Endothelial cell of umbilical vein (primary cell): ENCODE data around the gene ERG. TPM values are rescaled to one million over a fixed set of nuclear protein-coding genes. Genes with fewer than 3 reads are reported as not detected.

ENCODE experiments used
- BruUV-seq: library from RNA; stranded (reverse); fragments of 400-500 nt; replicated peaks from 2 replicates; lab custom pipeline; 2021; lab: Mats Ljungman, UMichigan
- CTCF ChIA-PET: fragments of 300-600, 350-600 bp; sonication (Branson Sonifier 250); formaldehyde crosslinking; loops from one replicate; lab custom pipeline; 2021; ENCODE audit warnings: antibody characterized with exemption, inconsistent platforms; lab: Charles Lee
- POLR2A ChIA-PET: fragments of 300-600, 350-600 bp; sonication (Branson Sonifier 250); formaldehyde crosslinking; loops from one replicate; lab custom pipeline; 2021; ENCODE audit warnings: antibody characterized with exemption, inconsistent platforms; lab: Charles Lee
- DNase-seq: peaks from one replicate; pipeline ENCODE4 v3.0.0-alpha.2; 2011; ENCODE audit warnings: low read depth, low spot score
- FAIRE-seq: peaks from 2 replicates; lab custom pipeline; 2011; peaks lifted over from hg19 to GRCh38; lab: Jason Lieb, UNC
- H2AFZ ChIP-seq: 2 replicates; pipeline ENCODE4 v1.6.0; 2012; ENCODE audit warnings: low read depth, low read length, control low read depth, inconsistent platforms
- H3K27ac ChIP-seq: 2 replicates; pipeline ENCODE4 v1.5.1; 2011; ENCODE audit warnings: low read depth, mild to moderate bottlenecking, control low read depth, low read length, moderate library complexity; ENCODE audit not compliant: insufficient read depth
- H3K27me3 ChIP-seq, 2 experiments: 2 replicates each; pipeline versions ENCODE4 v1.6.0 to v1.6.1; 2011; ENCODE audit warnings: low read length in 2 of 2, mixed read lengths in 1 of 2; ENCODE audit not compliant: control insufficient read depth in 2 of 2, insufficient read depth in 2 of 2
- H3K36me3 ChIP-seq, 2 experiments: 2 replicates in 1 of 2; 3 replicates in 1 of 2; pipeline ENCODE4 v1.5.1; 2011; ENCODE audit warnings: low read length in 2 of 2, mild to moderate bottlenecking in 1 of 2, moderate library complexity in 1 of 2; ENCODE audit not compliant: control insufficient read depth in 2 of 2, insufficient read depth in 2 of 2; ENCODE audit errors: extremely low read depth in 1 of 2
- H3K4me1 ChIP-seq: 3 replicates; pipeline ENCODE4 v1.5.1; 2011; ENCODE audit warnings: mild to moderate bottlenecking, low read length; ENCODE audit not compliant: control insufficient read depth, insufficient read depth; ENCODE audit errors: extremely low read depth
- H3K4me2 ChIP-seq: 2 replicates; pipeline ENCODE4 v1.6.1; 2011; ENCODE audit warnings: low read length, control low read depth, mixed read lengths; ENCODE audit not compliant: insufficient read depth
- H3K4me3 ChIP-seq, 3 experiments: fragments of 200-600 bp in 1 of 3; sonication (generic), shearing (Covaris generic) in 1 of 3; replicated peaks in 1 of 3; 2 replicates each; pipeline ENCODE4 v1.5.1; 2011 to 2016; ENCODE audit warnings: control low read depth in 3 of 3, low read length in 3 of 3, mild to moderate bottlenecking in 2 of 3, inconsistent platforms in 1 of 3, low read depth in 1 of 3, moderate library complexity in 1 of 3; ENCODE audit not compliant: insufficient read depth in 1 of 3
- H3K79me2 ChIP-seq: 2 replicates; pipeline ENCODE4 v1.6.0; 2012; ENCODE audit warnings: low read length, inconsistent platforms; ENCODE audit not compliant: control insufficient read depth, insufficient read depth
- H3K9ac ChIP-seq: replicated peaks from 2 replicates; pipeline ENCODE3; 2011; ENCODE audit warnings: low read length, control low read depth; ENCODE audit not compliant: insufficient read depth; ENCODE audit errors: extremely low read depth
- H3K9me1 ChIP-seq: replicated peaks from 3 replicates; pipeline ENCODE4 v1.6.0; 2011; ENCODE audit warnings: mild to moderate bottlenecking, low read length; ENCODE audit not compliant: control insufficient read depth, insufficient read depth; ENCODE audit errors: extremely low read depth
- H3K9me3 ChIP-seq: replicated peaks from 2 replicates; pipeline ENCODE4 v1.5.1; 2012; ENCODE audit warnings: low read length, inconsistent platforms; ENCODE audit not compliant: control insufficient read depth, insufficient read depth
- H4K20me1 ChIP-seq: replicated peaks from 2 replicates; pipeline ENCODE3; 2011; ENCODE audit warnings: mild to moderate bottlenecking, low read length; ENCODE audit not compliant: control insufficient read depth, insufficient read depth; ENCODE audit errors: extremely low read depth
- CTCF ChIP-seq, 2 donors: IDR thresholded peaks; 1 replicate in 1 of 2; 2 replicates in 1 of 2; pipeline ENCODE4 v1.5.1; 2011; ENCODE audit warnings: low read length in 2 of 2, mild to moderate bottlenecking in 2 of 2, moderate library complexity in 2 of 2, control low read depth in 1 of 2, inconsistent platforms in 1 of 2, low read depth in 1 of 2; ENCODE audit not compliant: insufficient read depth in 1 of 2; ENCODE audit errors: extremely low read depth in 1 of 2
- EZH2 ChIP-seq: IDR thresholded peaks from 2 replicates; pipeline ENCODE4 v1.6.1; 2012; ENCODE audit warnings: borderline replicate concordance, low read depth, mild to moderate bottlenecking, moderate library complexity, low read length, inconsistent platforms; ENCODE audit not compliant: severe bottlenecking
- FOS ChIP-seq: IDR thresholded peaks from 2 replicates; pipeline ENCODE4 v1.6.1; 2011; ENCODE audit warnings: mild to moderate bottlenecking, low read length, moderate library complexity, borderline replicate concordance; ENCODE audit not compliant: insufficient read depth
- GATA2 ChIP-seq: IDR thresholded peaks from 2 replicates; pipeline ENCODE4 v1.7.0; 2011; ENCODE audit warnings: low read depth, mild to moderate bottlenecking, moderate library complexity, mixed read lengths, low read length; ENCODE audit not compliant: insufficient read length, insufficient read depth
- JUN ChIP-seq: IDR thresholded peaks from 2 replicates; pipeline ENCODE4 v1.6.1; 2011; ENCODE audit warnings: borderline replicate concordance, low read depth; ENCODE audit not compliant: insufficient read length, insufficient read depth
- MAX ChIP-seq: IDR thresholded peaks from 2 replicates; pipeline ENCODE4 v1.6.1; 2011; ENCODE audit not compliant: insufficient read depth, insufficient read length
- MYC ChIP-seq: IDR thresholded peaks from one replicate; pipeline ENCODE4 v1.6.1; 2011; ENCODE audit warnings: mild to moderate bottlenecking, low read depth, low read length
- POLR2A ChIP-seq: IDR thresholded peaks from 2 replicates; pipeline ENCODE4 v1.6.1; 2012; ENCODE audit warnings: low read depth, mild to moderate bottlenecking, control low read depth, low read length
- POLR2AphosphoS5 ChIP-seq: IDR thresholded peaks from 2 replicates; pipeline ENCODE4 v1.6.1; 2012; ENCODE audit warnings: low read depth, mild to moderate bottlenecking, control low read depth, low read length, moderate library complexity; ENCODE audit not compliant: insufficient read depth
- dilution Hi-C: fragments of 300-500 bp; cut with MboI; formaldehyde crosslinking; loops from one replicate; pipeline ENCODE4 v1.15.0; 2019; ENCODE audit warnings: low sequenced_read_pairs; ENCODE audit not compliant: extremely low pct_ligation_motif_present
- intact Hi-C: fragments of 100-400 bp; cut with micrococcal nuclease; formaldehyde crosslinking; loops from one replicate; pipeline ENCODE4 v1.10.0; 2022
- polyA plus RNA-seq, 4 experiments: library from polyadenylated mRNA; depleted of rRNA in 3 of 4; stranded (reverse) in 3 of 4; unstranded in 1 of 4; fragments of >200 nt; gene quantifications; 2 replicates each; pipeline versions ENCODE4 v1.2.1 to v1.2.3, GENCODE V29; 2011 to 2012; ENCODE audit warnings: missing spikeins in 1 of 4
- total RNA-seq: library from RNA; stranded (reverse); gene quantifications from 2 replicates; pipeline ENCODE4 v1.2.3, GENCODE V29; 2021

Gene ERG
- total and polyA plus RNA-seq, 2 donors (not counting 3 experiments of a cell fraction or from before 2014, with no cell fraction given) = 173 to 210 TPM

DNA sequence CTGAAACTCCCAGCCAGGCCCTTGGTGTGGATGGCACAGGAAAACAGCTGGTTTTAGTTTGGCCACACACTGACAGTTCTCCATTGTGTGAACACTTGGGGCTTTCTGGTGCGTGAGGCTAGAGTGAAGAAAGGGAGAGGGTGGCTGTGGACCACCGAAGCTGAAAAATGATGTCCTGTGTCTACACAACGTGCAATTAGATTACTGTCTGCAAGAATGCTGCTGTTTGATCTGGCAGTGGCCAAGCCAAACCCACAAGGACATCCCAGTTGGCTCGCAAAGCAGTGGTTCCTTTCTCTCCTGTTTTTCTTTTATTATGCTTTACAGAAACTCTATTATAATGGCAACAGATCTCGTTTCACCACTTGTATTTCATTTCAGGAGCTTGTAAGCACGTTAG lies 58.9 kb downstream of the ERG start:
- H3K27me3 ChIP-seq = no peaks in the 10 kb centered on the region
- no peaks in the 10 kb centered on the region for H3K9me3 ChIP-seq
- H3K36me3 ChIP-seq = peaks cover 28 to 38% of the 10 kb centered on the region in 2 experiments
- H3K4me1 ChIP-seq = peaks cover 70% of the 10 kb centered on the region
- ChIA-PET POLR2A (no interaction called here), CTCF (interaction anchor here (1.4 to 2.7 kb wide), 2 partner anchors 20 to 60 kb away, joined by 3 to 8 read pairs; no protein-coding TSS in a partner anchor)
- BruUV-seq = no TSS peak
- H3K27ac ChIP-seq = no peak overlapping the region
- no peak overlapping the region for H3K4me3 ChIP-seq
- H3K4me2 ChIP-seq = no peak overlapping the region
- no peak overlapping the region for H3K9ac ChIP-seq
- no peak for TF ChIP-seq POLR2A
- no peak for TF ChIP-seq MYC
- TF ChIP-seq MAX = no peak
- no peak for TF ChIP-seq JUN
- TF ChIP-seq FOS = no peak
- no peak for TF ChIP-seq POLR2AphosphoS5
- TF ChIP-seq EZH2 = no peak
- TF ChIP-seq GATA2 = no peak
- TF ChIP-seq CTCF (IDR thresholded peaks at IDR 0.05; ENCODE audit: extremely low read depth in 1 of 2, insufficient read depth in 1 of 2, low read depth in 1 of 2, low read length in 2 of 2) = no peak
- no peaks in the 10 kb centered on the region for H4K20me1 ChIP-seq
- H3K9me1 ChIP-seq = no peaks in the 10 kb centered on the region
- DNase-seq = no peak
- peaks cover 84% of the 10 kb centered on the region for H3K79me2 ChIP-seq
- intact Hi-C loops (no loop called here), dilution Hi-C loops (no loop called here)
- no peak overlapping the region for H2AFZ ChIP-seq
- no peak for FAIRE-seq
